GM21825 (cell line): ENCODE results near the gene PRR23A.

Source experiments
- ATAC-seq: cut with Tn5 transposase; IDR thresholded peaks from one replicate; pipeline ENCODE4 v1.9.1; 2021; ENCODE audit warnings: mild to moderate bottlenecking, moderate library complexity; ENCODE audit not compliant: unreplicated experiment

The PRR23A gene

DNA sequence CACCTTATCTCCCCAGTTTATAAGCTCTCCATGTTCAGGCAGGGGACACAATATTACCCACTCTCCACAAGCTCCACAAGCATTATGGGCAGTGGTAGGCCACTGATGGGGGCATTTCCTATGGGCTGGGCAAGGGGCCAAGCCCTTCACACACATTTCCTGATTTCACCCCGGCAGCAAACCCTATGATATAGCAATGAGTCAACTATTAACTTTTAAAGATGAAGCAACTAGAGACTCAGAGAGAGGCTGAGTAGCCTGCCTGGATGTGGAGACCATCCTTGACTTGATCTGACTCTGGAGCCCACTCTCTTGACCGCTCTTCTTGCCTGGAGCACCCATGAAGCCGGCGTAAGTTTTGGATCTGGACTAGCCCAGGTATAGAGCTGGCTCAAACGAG lies 31.6 kb downstream of the PRR23A start:
- ATAC-seq = no peak

DNA sequence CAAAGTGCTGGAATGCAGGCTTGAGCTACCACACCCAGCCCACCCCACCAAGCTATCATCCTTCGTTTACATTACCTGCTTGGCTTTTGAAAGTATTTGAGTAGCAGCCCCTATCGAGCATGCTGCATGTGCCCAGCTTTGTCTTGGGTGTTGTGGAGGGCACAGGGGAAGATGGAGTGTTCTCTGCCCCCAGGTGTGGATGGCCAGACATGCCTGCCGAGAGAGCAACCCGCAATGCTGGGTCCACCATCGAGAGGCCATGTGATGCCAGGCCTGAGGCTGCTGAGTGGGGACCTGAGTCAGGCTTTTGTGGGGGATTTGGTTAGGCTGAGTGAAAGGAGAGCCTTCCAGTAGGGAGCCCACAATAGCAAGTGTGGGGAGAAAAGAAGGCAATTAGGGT lies 33.1 kb downstream of the PRR23A start:
- ATAC-seq = no peak

DNA sequence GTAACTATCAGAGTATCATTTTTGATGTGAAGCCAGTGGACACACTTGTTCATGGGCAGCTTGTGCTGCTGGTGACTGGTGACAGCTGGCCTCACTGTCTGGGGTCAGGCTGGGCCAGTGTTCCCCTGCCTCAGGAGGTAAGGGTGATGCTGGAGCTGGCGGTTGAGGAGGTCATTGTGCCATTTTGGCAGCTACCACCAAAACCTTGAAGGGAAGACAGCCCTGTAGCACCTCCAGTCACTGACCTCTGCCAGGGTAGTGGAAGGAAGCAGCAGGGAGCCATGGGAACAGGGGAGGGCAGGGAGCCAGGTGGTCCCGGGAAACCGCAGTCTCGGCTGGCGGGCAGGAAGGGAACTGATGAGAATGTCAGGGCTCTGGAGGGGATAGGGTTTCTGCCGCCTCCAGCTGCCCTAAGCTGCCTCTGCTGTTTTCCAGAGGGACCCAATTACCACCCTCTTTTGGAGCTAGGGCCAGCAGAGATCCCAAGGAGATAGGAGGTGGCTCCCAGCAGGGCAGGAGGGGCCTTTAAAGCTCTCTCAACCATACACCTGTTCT lies 34.2 kb downstream of the PRR23A start:
- no peak for ATAC-seq

DNA sequence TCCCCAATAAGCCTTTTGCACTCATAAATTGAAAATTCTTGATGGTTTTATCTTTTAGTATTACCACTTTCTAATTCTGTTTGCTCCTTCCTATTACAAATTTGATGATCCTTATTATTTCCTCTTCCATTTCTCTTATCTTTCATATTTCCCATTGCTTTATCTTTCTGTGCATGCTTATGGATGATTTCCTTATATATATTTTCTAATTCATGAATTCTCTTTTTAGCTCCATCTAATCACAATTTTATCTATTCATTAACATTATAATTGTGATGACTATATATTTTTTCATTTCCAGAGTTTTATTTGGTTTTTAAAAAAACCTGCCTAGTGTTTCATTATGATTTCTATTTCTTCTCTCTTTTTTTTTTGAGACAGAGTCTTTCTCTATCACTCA lies 41.1 kb downstream of the PRR23A start:
- ATAC-seq = no peak

DNA sequence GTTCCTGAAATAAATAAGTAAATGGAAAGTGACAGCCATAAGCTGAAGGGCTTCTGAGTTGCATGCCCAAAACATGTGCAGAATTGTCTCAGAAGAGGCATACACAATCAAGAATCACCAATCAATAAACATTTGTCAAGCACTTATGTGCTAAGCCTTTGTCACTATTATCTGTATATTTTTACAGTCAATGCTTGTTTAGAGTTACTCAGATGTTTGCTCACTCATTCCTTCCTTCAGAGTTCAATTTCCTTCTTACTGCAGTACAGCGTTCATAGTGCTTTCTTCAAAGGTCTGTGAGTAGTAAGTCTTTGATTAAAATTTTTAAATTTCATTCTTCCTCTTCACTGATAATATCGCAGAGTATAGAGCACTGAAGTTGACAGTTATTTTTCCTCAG lies 41.8 kb downstream of the PRR23A start:
- no peak for ATAC-seq

DNA sequence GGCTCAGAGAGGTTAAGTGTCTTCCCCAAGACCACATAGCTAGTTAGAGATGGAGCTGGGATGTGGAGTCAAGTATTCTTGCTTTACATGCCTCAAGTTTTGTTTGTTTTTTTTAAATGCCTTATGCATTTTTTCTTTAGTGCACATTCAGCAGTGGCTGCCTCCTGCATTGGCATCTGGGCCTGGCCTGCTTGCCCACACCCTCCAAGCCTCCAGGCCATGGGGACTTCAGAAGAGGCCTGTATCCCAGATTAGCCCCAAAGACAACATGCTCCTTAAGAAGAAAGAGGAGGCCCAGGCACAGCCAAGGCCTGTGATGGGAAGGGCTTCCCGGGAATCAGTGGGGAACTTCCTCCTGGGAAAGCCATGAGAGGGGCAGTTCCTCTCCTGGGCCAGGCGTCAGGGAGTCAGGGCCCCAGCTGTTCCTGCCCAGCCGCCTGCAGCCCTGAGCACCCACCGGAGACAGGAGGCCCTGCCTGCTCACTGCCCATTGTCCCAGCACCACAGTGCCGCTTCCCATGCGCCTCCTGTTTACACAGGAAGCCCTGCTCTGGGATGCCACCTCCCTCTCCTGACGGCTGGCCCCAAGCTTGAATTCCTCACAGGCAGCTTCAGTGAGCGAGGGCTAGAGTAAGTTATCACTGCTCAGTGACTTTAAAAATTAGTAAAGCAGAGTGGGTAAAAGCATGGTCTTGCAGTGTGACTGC lies 43.1 kb downstream of the PRR23A start:
- ATAC-seq = no peak

DNA sequence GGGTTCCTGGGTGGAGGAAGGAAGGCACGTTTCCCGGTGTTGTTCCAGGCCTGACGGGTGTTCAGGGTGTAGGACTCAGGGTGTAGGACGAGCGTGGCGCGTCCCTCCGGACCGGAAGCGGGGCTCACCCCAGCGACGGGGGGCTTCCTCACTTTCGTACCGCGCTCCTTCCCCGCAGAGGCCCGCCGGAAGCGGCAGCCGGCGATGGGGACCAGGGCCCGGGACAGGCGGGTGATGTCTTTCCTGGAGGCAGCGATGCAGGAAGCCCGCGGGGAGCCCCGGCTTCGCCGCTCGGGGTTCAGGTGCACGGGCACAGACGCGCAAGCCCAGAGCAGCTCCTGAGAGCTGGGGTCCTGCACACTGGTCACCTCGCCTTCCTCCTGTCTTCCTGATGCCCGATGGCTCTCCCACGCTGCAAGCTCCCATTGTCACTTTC lies 45.6 kb downstream of the PRR23A start:
- ATAC-seq = no peak
